ENCODE measurements around the gene XAB2. TPM values are rescaled to one million over a fixed set of nuclear protein-coding genes. Genes with fewer than 3 reads are reported as not detected.

The XAB2 gene
- total and polyA plus RNA-seq, 8 donors = 16.8 to 71.5 (median 23.8) TPM

GRCh38 chr19:7575434-7576040 is 53.8 kb downstream of the XAB2 start:
- intact Hi-C loops (cut with DNase I) = no loop called here
- Histone ChIP-seq H3K9me3 (no peaks in the 10 kb centered on the region), H3K36me3 (no peaks in the 10 kb centered on the region), H3K4me1 (no peaks in the 10 kb centered on the region), H3K27ac (no peak overlapping the region), H3K27me3 (no peaks in the 10 kb centered on the region), H3K4me3 (no peak overlapping the region)
- TF ChIP-seq CTCF (IDR thresholded peaks at IDR 0.05) = no peak
- no peak for ATAC-seq
- no peak for DNase-seq
- peak; percentile 92 for FAIRE-seq
- WGBS, 2 donors = 52 to 62% methylated on average over 9 of the region's 9 CpGs

GRCh38 chr19:7570761-7571160 is 58.6 kb downstream of the XAB2 start:
- intact Hi-C loops (cut with DNase I) = no loop called here
- no peak for DNase-seq
- 62 to 70% methylated on average over 5 of the region's 5 CpGs for WGBS, 2 donors
- no peak overlapping the region for H3K27ac ChIP-seq
- no peak for ATAC-seq
- no peaks in the 10 kb centered on the region for H3K27me3 ChIP-seq
- H3K36me3 ChIP-seq = no peaks in the 10 kb centered on the region
- no peaks in the 10 kb centered on the region for H3K4me1 ChIP-seq
- no peaks in the 10 kb centered on the region for H3K9me3 ChIP-seq
- no peak overlapping the region for H3K4me3 ChIP-seq
- no peak for TF ChIP-seq CTCF (IDR thresholded peaks at IDR 0.05)
- no peak for FAIRE-seq

Small RNA genes lying within 50 kb of the gene (microRNA-seq; reads per million reads assigned to microRNA genes)
- gene MIR6792 = 0 reads per million in 2 donors

Other genes starting within 250 kb of the XAB2 start
- 1 to 10 TPM; 1.5 to 3.2 (median 2.2) TPM for gene PEX11G, start 140.5 kb downstream of the XAB2 start, total RNA-seq
- 1 to 10 TPM; 5.9 to 6.8 TPM for gene PEX11G, start 140.5 kb downstream of the XAB2 start, polyA plus RNA-seq
- 10 to 100 TPM; 22.6 to 33.9 (median 23.3) TPM for gene ZNF358, start 113.4 kb downstream of the XAB2 start, total RNA-seq
- gene ZNF358, start 113.4 kb downstream of the XAB2 start, polyA plus RNA-seq = 10 to 100 TPM; 35.5 to 68.8 TPM
- gene MCOLN1, start 106.9 kb downstream of the XAB2 start, total RNA-seq = 10 to 100 TPM in 2 of 6 donors, 1 to 10 TPM in 4; 6.9 to 16.8 (median 9.3) TPM
- 10 to 100 TPM; 33.5 to 35.4 TPM for gene MCOLN1, start 106.9 kb downstream of the XAB2 start, polyA plus RNA-seq
- 10 to 100 TPM; 25.4 to 65.2 (median 32.8) TPM for gene PNPLA6, start 93.8 kb downstream of the XAB2 start, total RNA-seq
- 10 to 100 TPM; 53.7 to 86.2 TPM for gene PNPLA6, start 93.8 kb downstream of the XAB2 start, polyA plus RNA-seq
- gene CAMSAP3, start 33.7 kb downstream of the XAB2 start, total RNA-seq = 10 to 100 TPM; 12.1 to 25.5 (median 20.6) TPM
- 10 to 100 TPM; 52.6 to 64.5 TPM for gene CAMSAP3, start 33.7 kb downstream of the XAB2 start, polyA plus RNA-seq
- gene PET100, start 248 bp upstream of the XAB2 start, total RNA-seq = 10 to 100 TPM; 31.6 to 56.6 (median 47.3) TPM
- gene PET100, start 248 bp upstream of the XAB2 start, polyA plus RNA-seq = 10 to 100 TPM; 91.0 to 95.6 TPM
- gene PCP2, start 4.2 kb upstream of the XAB2 start, total RNA-seq = 1 to 10 TPM; 1.1 to 3.7 (median 1.8) TPM
- 10 to 100 TPM in 1 of 2 donors, 1 to 10 TPM in 1; 8.8 to 35.6 TPM for gene PCP2, start 4.2 kb upstream of the XAB2 start, polyA plus RNA-seq
- 100 to 1,000 TPM in 1 of 6 donors, 10 to 100 TPM in 5; 45.6 to 104 (median 73.4) TPM for gene STXBP2, start 7.6 kb upstream of the XAB2 start, total RNA-seq
- gene STXBP2, start 7.6 kb upstream of the XAB2 start, polyA plus RNA-seq = 100 to 1,000 TPM; 143 to 216 TPM
- gene RETN, start 39.5 kb upstream of the XAB2 start, total RNA-seq = not detected
- 1 to 10 TPM; 2.2 to 5.9 TPM for gene RETN, start 39.5 kb upstream of the XAB2 start, polyA plus RNA-seq
- 1 to 10 TPM in 1 of 6 donors, under 1 TPM in 3, not detected in 2; 0.16 to 1.5 (median 0.67) TPM for gene MCEMP1, start 47.5 kb upstream of the XAB2 start, total RNA-seq
- gene MCEMP1, start 47.5 kb upstream of the XAB2 start, polyA plus RNA-seq = under 1 TPM; 0.19 to 0.28 TPM
- gene TRAPPC5, start 51.3 kb upstream of the XAB2 start, total RNA-seq = 10 to 100 TPM; 26.7 to 49.8 (median 38.3) TPM
- 10 to 100 TPM; 53.0 to 89.9 TPM for gene TRAPPC5, start 51.3 kb upstream of the XAB2 start, polyA plus RNA-seq
- gene FCER2, start 72.6 kb upstream of the XAB2 start, total RNA-seq = under 1 TPM in 2 of 6 donors, not detected in 4; 0.19 to 0.51 TPM
- under 1 TPM in 1 of 2 donors, not detected in 1; 0.08 TPM for gene FCER2, start 72.6 kb upstream of the XAB2 start, polyA plus RNA-seq
- gene CLEC4G, start 102.6 kb upstream of the XAB2 start, total RNA-seq = 1 to 10 TPM in 1 of 6 donors, under 1 TPM in 2, not detected in 3; 0.16 to 1.1 (median 0.90) TPM
- gene CLEC4G, start 102.6 kb upstream of the XAB2 start, polyA plus RNA-seq = under 1 TPM; 0.09 to 0.68 TPM
- 1 to 10 TPM in 3 of 6 donors, under 1 TPM in 3; 0.23 to 7.0 (median 1.5) TPM for gene CD209, start 118.0 kb upstream of the XAB2 start, total RNA-seq
- under 1 TPM; 0.19 to 0.49 TPM for gene CD209, start 118.0 kb upstream of the XAB2 start, polyA plus RNA-seq
- not detected for gene CLEC4M, start 133.7 kb upstream of the XAB2 start, total RNA-seq
- gene CLEC4M, start 133.7 kb upstream of the XAB2 start, polyA plus RNA-seq = not detected
- gene EVI5L, start 200.7 kb upstream of the XAB2 start, total RNA-seq = 1 to 10 TPM; 3.0 to 5.2 (median 4.6) TPM
- 1 to 10 TPM; 7.6 to 9.1 TPM for gene EVI5L, start 200.7 kb upstream of the XAB2 start, polyA plus RNA-seq
- gene PRR36, start 244.8 kb upstream of the XAB2 start, total RNA-seq = 1 to 10 TPM; 1.6 to 2.1 (median 1.8) TPM
- 1 to 10 TPM; 2.8 to 3.1 TPM for gene PRR36, start 244.8 kb upstream of the XAB2 start, polyA plus RNA-seq